ENCODE measurements around the gene TUFM.

Gene TUFM

GRCh38 chr16:28845761-28846079, 428 bp downstream of the TUFM start:
- DNase-seq (ENCODE audit: low read depth), result no peak
- no peak for TF ChIP-seq CTCF (IDR thresholded peaks at IDR 0.05; ENCODE audit: control insufficient read depth, extremely low read depth, insufficient read depth)
- peak overlapping the region; percentile 91 for H3K4me3 ChIP-seq (ENCODE audit: low read depth, low read length)

DNA sequence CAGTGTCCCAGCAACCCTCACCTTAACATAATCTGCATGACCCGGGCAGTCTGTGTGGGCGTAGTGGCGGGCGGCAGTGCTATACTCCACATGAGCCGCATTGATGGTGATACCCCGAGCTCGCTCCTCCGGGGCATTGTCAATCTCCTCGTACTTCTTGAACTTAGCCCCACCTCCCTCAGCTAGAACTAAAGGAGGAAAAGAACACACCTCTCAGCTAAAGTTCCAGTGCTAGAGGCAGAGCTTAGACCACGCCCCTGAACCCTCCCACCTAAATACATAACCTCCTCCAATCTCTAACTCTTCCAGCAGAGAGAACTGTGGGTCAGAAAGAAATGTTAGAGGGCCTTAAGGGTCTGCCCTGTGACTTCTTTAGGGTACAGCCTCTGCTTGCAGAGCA, 855 bp downstream of the TUFM start:
- peak; percentile 58 for DNase-seq (ENCODE audit: low read depth)
- no peak for TF ChIP-seq CTCF (IDR thresholded peaks at IDR 0.05; ENCODE audit: control insufficient read depth, extremely low read depth, insufficient read depth)

GRCh38 chr16:28844226-28844885, 1.8 kb downstream of the TUFM start:
- no peak for TF ChIP-seq CTCF (IDR thresholded peaks at IDR 0.05; ENCODE audit: control insufficient read depth, extremely low read depth, insufficient read depth)
- no peak for DNase-seq (ENCODE audit: low read depth)
- H3K4me3 ChIP-seq (ENCODE audit: low read depth, low read length), result no peak overlapping the region

More for the DNA sequence above, 855 bp downstream of the TUFM start:
- peak overlapping the region; percentile 91 for H3K4me3 ChIP-seq (ENCODE audit: low read depth, low read length)

GRCh38 chr16:28843766-28844165, 2.4 kb downstream of the TUFM start:
- no peak for TF ChIP-seq CTCF (IDR thresholded peaks at IDR 0.05; ENCODE audit: control insufficient read depth, extremely low read depth, insufficient read depth)
- no peak for DNase-seq (ENCODE audit: low read depth)
- no peak overlapping the region for H3K4me3 ChIP-seq (ENCODE audit: low read depth, low read length)

GRCh38 chr16:28842696-28843095, 3.5 kb downstream of the TUFM start:
- no peak for TF ChIP-seq CTCF (IDR thresholded peaks at IDR 0.05; ENCODE audit: control insufficient read depth, extremely low read depth, insufficient read depth)
- no peak overlapping the region for H3K4me3 ChIP-seq (ENCODE audit: low read depth, low read length)
- no peak for DNase-seq (ENCODE audit: low read depth)

DNA sequence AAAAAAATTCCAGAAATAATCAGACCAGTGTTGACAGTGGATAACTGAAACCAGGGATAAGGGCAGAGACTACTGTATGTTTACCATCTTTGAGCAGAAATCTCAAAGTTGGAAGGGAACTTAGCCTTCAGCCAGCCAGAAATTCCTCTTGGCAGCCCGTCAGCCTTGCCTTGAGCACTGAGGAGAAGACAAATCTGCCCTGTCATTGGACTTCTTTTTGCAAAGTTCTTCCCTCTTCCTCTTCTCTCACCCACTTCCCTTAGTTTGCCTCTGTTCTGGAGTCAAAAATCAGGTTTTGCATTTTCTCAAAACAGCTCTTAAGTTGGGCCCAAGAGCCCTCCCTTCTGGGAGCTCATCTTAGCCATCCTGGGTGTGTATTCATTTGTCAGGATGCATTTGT, 6.2 kb downstream of the TUFM start:
- no peak for DNase-seq (ENCODE audit: low read depth)
- H3K4me3 ChIP-seq (ENCODE audit: low read depth, low read length), result no peak overlapping the region
- TF ChIP-seq CTCF (IDR thresholded peaks at IDR 0.05; ENCODE audit: control insufficient read depth, extremely low read depth, insufficient read depth), result no peak

- no peak overlapping the region for H3K4me3 ChIP-seq (ENCODE audit: low read depth, low read length)
- TF ChIP-seq CTCF (IDR thresholded peaks at IDR 0.05; ENCODE audit: control insufficient read depth, extremely low read depth, insufficient read depth), result no peak
- DNase-seq (ENCODE audit: low read depth), result no peak
Measured at GRCh38 chr16:28839004-28839639, 7.0 kb downstream of the TUFM start.
